Endodermal cell (in vitro differentiated cells): ENCODE measurements around the gene LUC7L. TPM values are rescaled to one million over a fixed set of nuclear protein-coding genes. Genes with fewer than 3 reads are reported as not detected.

ENCODE experiments used
- DNase-seq: peaks from one replicate; pipeline ENCODE4 v3.0.0-alpha.2; 2017
- H3K27ac ChIP-seq: 2 replicates; pipeline ENCODE4 v1.5.1; 2013; ENCODE audit warnings: mild to moderate bottlenecking, low read depth, low read length, moderate library complexity
- H3K27me3 ChIP-seq: 2 replicates; pipeline ENCODE4 v1.6.1; 2013; ENCODE audit warnings: mild to moderate bottlenecking, low read length, moderate library complexity; ENCODE audit not compliant: insufficient read depth, control insufficient read depth, poor library complexity, severe bottlenecking
- H3K36me3 ChIP-seq: 2 replicates; pipeline ENCODE4 v1.7.0; 2013; ENCODE audit warnings: mild to moderate bottlenecking, low read length, moderate library complexity; ENCODE audit not compliant: control insufficient read depth, insufficient read depth
- H3K4me1 ChIP-seq: one replicate; pipeline ENCODE4 v1.7.0; 2013; ENCODE audit warnings: low read length; ENCODE audit not compliant: control insufficient read depth, insufficient read depth
- H3K4me3 ChIP-seq: 2 replicates; pipeline ENCODE4 v1.5.1; 2013; ENCODE audit warnings: mild to moderate bottlenecking, low read length, moderate library complexity
- H3K9ac ChIP-seq: 2 replicates; pipeline ENCODE4 v1.6.1; 2013; ENCODE audit warnings: mild to moderate bottlenecking, low read length, moderate library complexity; ENCODE audit not compliant: poor library complexity, severe bottlenecking; ENCODE audit errors: extremely low read depth
- H3K9me3 ChIP-seq: 2 replicates; pipeline ENCODE4 v1.6.1; 2013; ENCODE audit warnings: mild to moderate bottlenecking, low read length, moderate library complexity; ENCODE audit not compliant: control insufficient read depth
- H3K27ac Mint-ChIP-seq: 2 replicates; pipeline ENCODE4 v1.8.0; 2020; ENCODE audit warnings: mixed read lengths
- H3K27me3 Mint-ChIP-seq: 2 replicates; pipeline ENCODE4 v1.8.0; 2021; ENCODE audit warnings: mild to moderate bottlenecking, mixed read lengths; ENCODE audit not compliant: insufficient read depth
- H3K36me3 Mint-ChIP-seq: 2 replicates; pipeline ENCODE4 v1.8.0; 2020; ENCODE audit warnings: low read depth, mixed read lengths
- H3K4me1 Mint-ChIP-seq: 2 replicates; pipeline ENCODE4 v1.8.0; 2020; ENCODE audit warnings: mixed read lengths
- H3K4me3 Mint-ChIP-seq: 2 replicates; pipeline ENCODE4 v1.8.0; 2020; ENCODE audit warnings: mild to moderate bottlenecking, moderate library complexity, mixed read lengths
- H3K9me3 Mint-ChIP-seq: 2 replicates; pipeline ENCODE4 v1.8.0; 2020; ENCODE audit warnings: mild to moderate bottlenecking, mixed read lengths
- CTCF ChIP-seq: fragments of 200-600 bp; sonication (generic); conservative IDR thresholded peaks from 2 replicates; pipeline ENCODE4 v1.5.0; 2021; ENCODE audit warnings: antibody characterized with exemption, mild to moderate bottlenecking
- WGBS, 2 experiments: methylation state at CpG; one replicate each; pipeline versions ENCODE4 v1.1.5 to v1.1.7; 2013; ENCODE audit warnings: missing lambda C conversion rate in 2 of 2, mixed read lengths in 1 of 2; ENCODE audit not compliant: insufficient coverage in 1 of 2, insufficient read length in 1 of 2; 5-methylcytosine and 5-hydroxymethylcytosine counted together
- total RNA-seq, 2 donors: library from RNA; stranded (reverse); fragmentation: NEBNext Ultra II Directional in 1 of 2; extraction: Animal tissue kit (Norgen Biotek cat#: 25700) in 1 of 2; gene quantifications; 2 replicates in 1 of 2; 3 replicates in 1 of 2; pipeline ENCODE4 v1.2.1, GENCODE V29; 2021

Gene LUC7L
- total RNA-seq, 2 donors from 2014 or later, result 130 to 151 TPM

GRCh38 chr16:249431-249830, 20.2 kb upstream of the LUC7L start:
- Histone ChIP-seq H3K27ac (no peak overlapping the region), H3K36me3 (peaks cover 24% of the 10 kb centered on the region), H3K9me3 (no peaks in the 10 kb centered on the region), H3K27me3 (no peaks in the 10 kb centered on the region), H3K9ac (no peak overlapping the region), H3K4me3 (no peak overlapping the region), H3K4me1 (no peaks in the 10 kb centered on the region)
- 95 to 97% methylated on average over 7 to 12 of the region's 12 CpGs for WGBS, 2 experiments
- no peaks in the 10 kb centered on the region for H3K9me3 Mint-ChIP-seq
- H3K4me1 Mint-ChIP-seq, result peaks cover 10% of the 10 kb centered on the region
- no peak overlapping the region for H3K27ac Mint-ChIP-seq
- no peak overlapping the region for H3K4me3 Mint-ChIP-seq
- no peak for DNase-seq
- no peaks in the 10 kb centered on the region for H3K27me3 Mint-ChIP-seq
- no peak for TF ChIP-seq CTCF
- H3K36me3 Mint-ChIP-seq, result peaks cover 28% of the 10 kb centered on the region

GRCh38 chr16:247027-247426, 17.8 kb upstream of the LUC7L start:
- 96 to 97% methylated on average over 6 to 12 of the region's 12 CpGs for WGBS, 2 experiments
- H3K4me1 ChIP-seq, result no peaks in the 10 kb centered on the region
- no peak for TF ChIP-seq CTCF
- Mint-ChIP-seq H3K9me3 (no peaks in the 10 kb centered on the region), H3K4me1 (peaks cover 4% of the 10 kb centered on the region), H3K36me3 (peaks cover 14% of the 10 kb centered on the region), H3K27ac (no peak overlapping the region), H3K4me3 (no peak overlapping the region), H3K27me3 (no peaks in the 10 kb centered on the region)
- H3K27ac ChIP-seq, result no peak overlapping the region
- no peak overlapping the region for H3K9ac ChIP-seq
- no peak for DNase-seq
- peaks cover 14% of the 10 kb centered on the region for H3K36me3 ChIP-seq
- no peak overlapping the region for H3K4me3 ChIP-seq
- H3K27me3 ChIP-seq, result no peaks in the 10 kb centered on the region
- no peaks in the 10 kb centered on the region for H3K9me3 ChIP-seq

- 87 to 93% methylated on average over 7 to 9 of the region's 9 CpGs for WGBS, 2 experiments
- no peak overlapping the region for H3K27ac ChIP-seq
Observed at GRCh38 chr16:245105-245504, 15.9 kb upstream of the LUC7L start.

More at GRCh38 chr16:245105-245504, 15.9 kb upstream of the LUC7L start:
- no peaks in the 10 kb centered on the region for H3K27me3 ChIP-seq
- no peak overlapping the region for H3K27ac Mint-ChIP-seq
- no peak overlapping the region for H3K4me3 Mint-ChIP-seq
- no peak overlapping the region for H3K9ac ChIP-seq
- DNase-seq, result no peak
- no peaks in the 10 kb centered on the region for H3K4me1 ChIP-seq
- H3K9me3 ChIP-seq, result no peaks in the 10 kb centered on the region
- no peak overlapping the region for H3K4me3 ChIP-seq
- peaks cover under 1% of the 10 kb centered on the region for H3K36me3 ChIP-seq
- H3K27me3 Mint-ChIP-seq, result no peaks in the 10 kb centered on the region
- H3K9me3 Mint-ChIP-seq, result no peaks in the 10 kb centered on the region
- H3K4me1 Mint-ChIP-seq, result peaks cover under 1% of the 10 kb centered on the region
- peaks cover 13% of the 10 kb centered on the region for H3K36me3 Mint-ChIP-seq
- TF ChIP-seq CTCF, result no peak
